HG02571 (cell line): Measurements from ENCODE around the gene MRRF.
"Not testable (repeated sequence)": the region's sequence is repeated elsewhere in the genome, so short reads cannot be mapped to it uniquely, and the experiment has no call there.

Source experiments
- ATAC-seq: cut with Tn5 transposase; IDR thresholded peaks from one replicate; pipeline ENCODE4 v1.9.1; 2021; ENCODE audit warnings: mild to moderate bottlenecking, moderate library complexity; ENCODE audit not compliant: unreplicated experiment

The MRRF gene

GRCh38 chr9:122329597-122329996 lies 64.9 kb downstream of the MRRF start:
- ATAC-seq, result no peak

GRCh38 chr9:122330466-122330865 lies 65.8 kb downstream of the MRRF start:
- not testable (repeated sequence) for ATAC-seq

GRCh38 chr9:122331523-122331927 lies 66.8 kb downstream of the MRRF start:
- ATAC-seq, result no peak

- no peak for ATAC-seq
Measured at GRCh38 chr9:122332083-122332482, 67.4 kb downstream of the MRRF start.

- ATAC-seq, result no peak
Measured at GRCh38 chr9:122332644-122333043, 68.0 kb downstream of the MRRF start.

- ATAC-seq, result no peak
Measured at GRCh38 chr9:122333169-122333808, 68.6 kb downstream of the MRRF start.

- ATAC-seq, result no peak
Measured at GRCh38 chr9:122334916-122335315, 70.2 kb downstream of the MRRF start.

- ATAC-seq, result no peak
Measured at GRCh38 chr9:122336189-122336588, 71.5 kb downstream of the MRRF start.

- ATAC-seq, result no peak
Measured at GRCh38 chr9:122336866-122337555, 72.3 kb downstream of the MRRF start.

GRCh38 chr9:122337556-122337929 lies 72.9 kb downstream of the MRRF start:
- ATAC-seq, result no peak

- no peak for ATAC-seq
Measured at GRCh38 chr9:122338536-122338935, 73.9 kb downstream of the MRRF start.

- no peak for ATAC-seq
Measured at GRCh38 chr9:122338994-122339393, 74.3 kb downstream of the MRRF start.

- no peak for ATAC-seq
Measured at GRCh38 chr9:122339579-122339978, 74.9 kb downstream of the MRRF start.

GRCh38 chr9:122340161-122340560 lies 75.5 kb downstream of the MRRF start:
- ATAC-seq, result no peak

GRCh38 chr9:122342323-122343050 lies 77.8 kb downstream of the MRRF start:
- ATAC-seq, result no peak

GRCh38 chr9:122346478-122347347 lies 82.0 kb downstream of the MRRF start:
- no peak for ATAC-seq

- ATAC-seq, result no peak
Measured at GRCh38 chr9:122347348-122348287, 82.9 kb downstream of the MRRF start.

GRCh38 chr9:122348288-122348777 lies 83.7 kb downstream of the MRRF start:
- ATAC-seq, result no peak

GRCh38 chr9:122348791-122349190 lies 84.1 kb downstream of the MRRF start:
- no peak for ATAC-seq

GRCh38 chr9:122349201-122349600 lies 84.5 kb downstream of the MRRF start:
- no peak for ATAC-seq
